Immature natural killer cell (primary cell): ENCODE data around the gene LRRTM2. TPM values are rescaled to one million over a fixed set of nuclear protein-coding genes. Genes with fewer than 3 reads are reported as not detected.

Source experiments
- DNase-seq, 3 donors: peaks; one replicate each; pipeline ENCODE4 v3.0.0; 2022; ENCODE audit warnings: mixed read lengths in 1 of 3
- H3K27ac Mint-ChIP-seq, 6 donors: one replicate each; pipeline ENCODE4 v1.8.0; 2020; ENCODE audit warnings: mixed read lengths in 6 of 6, mild to moderate bottlenecking in 5 of 6, inconsistent platforms in 4 of 6, moderate library complexity in 3 of 6
- H3K27me3 Mint-ChIP-seq, 3 donors: one replicate each; pipeline ENCODE4 v1.8.0; 2020 to 2021; ENCODE audit warnings: low read depth in 3 of 3, mild to moderate bottlenecking in 3 of 3, mixed read lengths in 3 of 3, moderate library complexity in 3 of 3, inconsistent platforms in 1 of 3
- H3K36me3 Mint-ChIP-seq, 3 donors: one replicate each; pipeline ENCODE4 v1.8.0; 2020; ENCODE audit warnings: mixed read lengths in 3 of 3, inconsistent platforms in 2 of 3, mild to moderate bottlenecking in 2 of 3
- H3K4me1 Mint-ChIP-seq, 2 donors: one replicate each; pipeline ENCODE4 v1.8.0; 2020; ENCODE audit warnings: inconsistent platforms in 2 of 2, mild to moderate bottlenecking in 2 of 2, mixed read lengths in 2 of 2, moderate library complexity in 1 of 2
- H3K4me3 Mint-ChIP-seq, 5 donors: one replicate each; pipeline ENCODE4 v1.8.0; 2020; ENCODE audit warnings: mild to moderate bottlenecking in 5 of 5, mixed read lengths in 5 of 5, inconsistent platforms in 3 of 5, moderate library complexity in 3 of 5
- H3K9me3 Mint-ChIP-seq, 6 donors: one replicate each; pipeline ENCODE4 v1.8.0; 2020; ENCODE audit warnings: mild to moderate bottlenecking in 6 of 6, mixed read lengths in 6 of 6, inconsistent platforms in 4 of 6, moderate library complexity in 3 of 6
- polyA plus RNA-seq, 3 donors: library from polyadenylated mRNA; unstranded; fragments of 300-500 nt; fragmentation: Illumina TruSeq; gene quantifications; one replicate each; pipeline ENCODE4 v1.2.3, GENCODE V29; 2021

The LRRTM2 gene
- polyA plus RNA-seq, 3 donors from 2014 or later, result not detected

GRCh38 chr5:138874241-138874640, 894 bp downstream of the LRRTM2 start:
- no peak overlapping the region for H3K4me3 Mint-ChIP-seq
- no peaks in the 10 kb centered on the region for H3K4me1 Mint-ChIP-seq
- DNase-seq, result no peak
- no peaks in the 10 kb centered on the region for H3K36me3 Mint-ChIP-seq
- H3K27me3 Mint-ChIP-seq, result peaks cover 0 to 4% (median 1%) of the 10 kb centered on the region in 3 donors
- H3K27ac Mint-ChIP-seq, result no peak overlapping the region
- H3K9me3 Mint-ChIP-seq, result no peaks in the 10 kb centered on the region

GRCh38 chr5:138873466-138874221, 1.5 kb downstream of the LRRTM2 start:
- Mint-ChIP-seq H3K9me3 (no peaks in the 10 kb centered on the region), H3K27me3 (peaks cover 0 to 4% (median 1%) of the 10 kb centered on the region in 3 donors), H3K36me3 (no peaks in the 10 kb centered on the region), H3K4me3 (no peak overlapping the region), H3K27ac (peak overlapping the region in 1 of 6 donors; percentile 44), H3K4me1 (no peaks in the 10 kb centered on the region)
- DNase-seq, result no peak

- Mint-ChIP-seq H3K9me3 (no peaks in the 10 kb centered on the region), H3K36me3 (no peaks in the 10 kb centered on the region), H3K27me3 (peaks cover 0 to 4% (median 1%) of the 10 kb centered on the region in 3 donors), H3K4me3 (no peak overlapping the region), H3K27ac (peak overlapping the region in 1 of 6 donors; percentile 44), H3K4me1 (no peaks in the 10 kb centered on the region)
- DNase-seq, result no peak
These were observed 2.2 kb downstream of the LRRTM2 start for GRCh38 chr5:138872841-138873465.

- Mint-ChIP-seq H3K27ac (no peak overlapping the region), H3K36me3 (peaks cover 0 to 3% (median 0%) of the 10 kb centered on the region in 3 donors), H3K4me1 (no peaks in the 10 kb centered on the region), H3K27me3 (peaks cover 0 to 4% (median 0%) of the 10 kb centered on the region in 3 donors), H3K4me3 (no peak overlapping the region), H3K9me3 (peaks cover 0 to 3% (median 0%) of the 10 kb centered on the region in 6 donors)
- DNase-seq, result no peak
These were observed 4.5 kb downstream of the LRRTM2 start for GRCh38 chr5:138870611-138871010.

GRCh38 chr5:138869763-138870500, 5.2 kb downstream of the LRRTM2 start:
- H3K4me1 Mint-ChIP-seq, result no peaks in the 10 kb centered on the region
- no peak overlapping the region for H3K27ac Mint-ChIP-seq
- DNase-seq, result no peak
- peaks cover 0 to 6% (median 0%) of the 10 kb centered on the region in 3 donors for H3K36me3 Mint-ChIP-seq
- peaks cover 0 to 4% (median 0%) of the 10 kb centered on the region in 3 donors for H3K27me3 Mint-ChIP-seq
- H3K9me3 Mint-ChIP-seq, result peaks cover 0 to 3% (median 0%) of the 10 kb centered on the region in 6 donors
- H3K4me3 Mint-ChIP-seq, result no peak overlapping the region

GRCh38 chr5:138869038-138869437, 6.1 kb downstream of the LRRTM2 start:
- Mint-ChIP-seq H3K36me3 (peaks cover 0 to 10% (median 0%) of the 10 kb centered on the region in 3 donors), H3K4me1 (no peaks in the 10 kb centered on the region), H3K27ac (no peak overlapping the region), H3K9me3 (peaks cover 0 to 4% (median under 1%) of the 10 kb centered on the region in 6 donors), H3K4me3 (no peak overlapping the region), H3K27me3 (peaks cover 0 to 6% (median 0%) of the 10 kb centered on the region in 3 donors)
- no peak for DNase-seq

GRCh38 chr5:138867011-138867410, 8.1 kb downstream of the LRRTM2 start:
- Mint-ChIP-seq H3K27me3 (peaks cover 0 to 2% (median 0%) of the 10 kb centered on the region in 3 donors), H3K9me3 (peaks cover 1 to 11% (median 7%) of the 10 kb centered on the region in 6 donors), H3K27ac (no peak overlapping the region), H3K4me3 (no peak overlapping the region), H3K36me3 (peaks cover 6 to 20% (median 6%) of the 10 kb centered on the region in 3 donors), H3K4me1 (no peaks in the 10 kb centered on the region)
- DNase-seq, result no peak

- Mint-ChIP-seq H3K9me3 (no peaks in the 10 kb centered on the region), H3K4me1 (peaks cover 5 to 6% of the 10 kb centered on the region in 2 donors), H3K4me3 (no peak overlapping the region), H3K27ac (peak overlapping the region in 1 of 6 donors; percentile 28), H3K36me3 (peaks cover 0 to 11% (median 0%) of the 10 kb centered on the region in 3 donors), H3K27me3 (peaks cover 0 to 3% (median 3%) of the 10 kb centered on the region in 3 donors)
- DNase-seq, result no peak
These were observed 22.0 kb downstream of the LRRTM2 start for GRCh38 chr5:138853132-138853531.

GRCh38 chr5:138850865-138851435, 24.2 kb downstream of the LRRTM2 start:
- no peak overlapping the region for H3K27ac Mint-ChIP-seq
- H3K27me3 Mint-ChIP-seq, result peaks cover 0 to 3% (median 0%) of the 10 kb centered on the region in 3 donors
- H3K36me3 Mint-ChIP-seq, result peaks cover 0 to 10% (median 0%) of the 10 kb centered on the region in 3 donors
- DNase-seq, result no peak
- H3K4me1 Mint-ChIP-seq, result peaks cover 13 to 19% of the 10 kb centered on the region in 2 donors
- no peak overlapping the region for H3K4me3 Mint-ChIP-seq
- H3K9me3 Mint-ChIP-seq, result no peaks in the 10 kb centered on the region

- Mint-ChIP-seq H3K27me3 (peaks cover 0 to 3% (median 0%) of the 10 kb centered on the region in 3 donors), H3K9me3 (no peaks in the 10 kb centered on the region), H3K4me3 (no peak overlapping the region), H3K36me3 (peaks cover 0 to 3% (median 0%) of the 10 kb centered on the region in 3 donors), H3K27ac (no peak overlapping the region), H3K4me1 (peaks cover 13 to 19% of the 10 kb centered on the region in 2 donors)
- DNase-seq, result no peak
These were observed 25.3 kb downstream of the LRRTM2 start for GRCh38 chr5:138849882-138850281.

- no peak for DNase-seq
- Mint-ChIP-seq H3K9me3 (no peaks in the 10 kb centered on the region), H3K27me3 (peaks cover 0 to 3% (median 0%) of the 10 kb centered on the region in 3 donors), H3K27ac (no peak overlapping the region), H3K4me3 (no peak overlapping the region), H3K36me3 (peaks cover 0 to 3% (median 0%) of the 10 kb centered on the region in 3 donors), H3K4me1 (peaks cover 13 to 19% of the 10 kb centered on the region in 2 donors)
These were observed 25.7 kb downstream of the LRRTM2 start for GRCh38 chr5:138849439-138849838.

GRCh38 chr5:138844812-138845513, 30.2 kb downstream of the LRRTM2 start:
- Mint-ChIP-seq H3K27ac (no peak overlapping the region), H3K4me3 (no peak overlapping the region), H3K27me3 (peaks cover 0 to 1% (median 0%) of the 10 kb centered on the region in 3 donors), H3K4me1 (peaks cover 11 to 19% of the 10 kb centered on the region in 2 donors), H3K36me3 (peaks cover 0 to 3% (median 0%) of the 10 kb centered on the region in 3 donors), H3K9me3 (no peaks in the 10 kb centered on the region)
- no peak for DNase-seq

- no peaks in the 10 kb centered on the region for H3K9me3 Mint-ChIP-seq
- H3K27me3 Mint-ChIP-seq, result no peaks in the 10 kb centered on the region
- peaks cover 0 to 3% (median 0%) of the 10 kb centered on the region in 3 donors for H3K36me3 Mint-ChIP-seq
- no peak for DNase-seq
- no peak overlapping the region for H3K4me3 Mint-ChIP-seq
- no peak overlapping the region for H3K27ac Mint-ChIP-seq
- peaks cover 11 to 19% of the 10 kb centered on the region in 2 donors for H3K4me1 Mint-ChIP-seq
These were observed 31.0 kb downstream of the LRRTM2 start for GRCh38 chr5:138844125-138844461.
